Skin epidermis (tissue), 12 donors: ENCODE data around the gene TMEM130.

Experiments used
- H3K27ac ChIP-seq, 21 experiments: fragments of 200-600 bp; sonication (generic) in 11 of 21; one replicate each; pipeline ENCODE4 v1.5.0; 2020; ENCODE audit warnings: mild to moderate bottlenecking in 3 of 21, inconsistent platforms in 2 of 21, moderate library complexity in 2 of 21
- H3K4me3 ChIP-seq, 7 experiments: fragments of 200-600 bp; sonication (generic) in 2 of 7; one replicate each; pipeline ENCODE4 v1.5.0; 2020; ENCODE audit warnings: inconsistent platforms in 2 of 7, mild to moderate bottlenecking in 2 of 7, moderate library complexity in 1 of 7

The TMEM130 gene

GRCh38 chr7:98869597-98870120, at the start of gene TMEM130:
Gene TMEM130 (minus strand): TSS chr7:98870014. CDS start chr7:98869861, 153 bp downstream.
- H3K27ac ChIP-seq = no peak within 1 kb of the TSS

GRCh38 chr7:98917331-98917730, 47.5 kb upstream of the TMEM130 start:
- Histone ChIP-seq H3K27ac (no peak overlapping the region), H3K4me3 (no peak overlapping the region)

More at GRCh38 chr7:98869597-98870120, at the start of gene TMEM130:
- peak within 1 kb of the TSS in 6 of 7 experiments; percentile 21 to 41 (median 28) for H3K4me3 ChIP-seq

GRCh38 chr7:98913612-98914011, 43.8 kb upstream of the TMEM130 start:
- no peak overlapping the region for H3K27ac ChIP-seq
- no peak overlapping the region for H3K4me3 ChIP-seq

GRCh38 chr7:98913026-98913425, 43.2 kb upstream of the TMEM130 start:
- H3K4me3 ChIP-seq = no peak overlapping the region
- H3K27ac ChIP-seq = no peak overlapping the region

GRCh38 chr7:98911916-98912315, 42.1 kb upstream of the TMEM130 start:
- H3K27ac ChIP-seq = no peak overlapping the region
- H3K4me3 ChIP-seq = no peak overlapping the region

GRCh38 chr7:98910427-98910826, 40.6 kb upstream of the TMEM130 start:
- Histone ChIP-seq H3K4me3 (no peak overlapping the region), H3K27ac (no peak overlapping the region)

GRCh38 chr7:98909487-98909886, 39.7 kb upstream of the TMEM130 start:
- H3K4me3 ChIP-seq = no peak overlapping the region
- H3K27ac ChIP-seq = no peak overlapping the region

GRCh38 chr7:98908585-98908984, 38.8 kb upstream of the TMEM130 start:
- H3K4me3 ChIP-seq = no peak overlapping the region
- no peak overlapping the region for H3K27ac ChIP-seq

GRCh38 chr7:98907570-98907969, 37.8 kb upstream of the TMEM130 start:
- Histone ChIP-seq H3K4me3 (no peak overlapping the region), H3K27ac (no peak overlapping the region)

- H3K27ac ChIP-seq = no peak overlapping the region
- no peak overlapping the region for H3K4me3 ChIP-seq
These were observed 33.4 kb upstream of the TMEM130 start for GRCh38 chr7:98903246-98903645.

- no peak overlapping the region for H3K27ac ChIP-seq
- no peak overlapping the region for H3K4me3 ChIP-seq
These were observed 32.7 kb upstream of the TMEM130 start for GRCh38 chr7:98902523-98902922.

- Histone ChIP-seq H3K4me3 (no peak overlapping the region), H3K27ac (no peak overlapping the region)
These were observed 31.0 kb upstream of the TMEM130 start for GRCh38 chr7:98900815-98901214.

- Histone ChIP-seq H3K4me3 (no peak overlapping the region), H3K27ac (no peak overlapping the region)
These were observed 30.0 kb upstream of the TMEM130 start for GRCh38 chr7:98899816-98900215.

- no peak overlapping the region for H3K4me3 ChIP-seq
- no peak overlapping the region for H3K27ac ChIP-seq
These were observed 22.8 kb upstream of the TMEM130 start for GRCh38 chr7:98892609-98893008.

- Histone ChIP-seq H3K4me3 (no peak overlapping the region), H3K27ac (no peak overlapping the region)
These were observed 17.2 kb upstream of the TMEM130 start for GRCh38 chr7:98887038-98887437.

GRCh38 chr7:98884416-98884815, 14.6 kb upstream of the TMEM130 start:
- H3K27ac ChIP-seq = no peak overlapping the region
- no peak overlapping the region for H3K4me3 ChIP-seq

GRCh38 chr7:98881561-98882315, 11.9 kb upstream of the TMEM130 start:
- Histone ChIP-seq H3K27ac (no peak overlapping the region), H3K4me3 (peak overlapping the region in 1 of 7 experiments; percentile 0)

- Histone ChIP-seq H3K27ac (peak overlapping the region in 2 of 21 experiments; percentile 99 to 100), H3K4me3 (no peak overlapping the region)
These were observed 10.7 kb upstream of the TMEM130 start for GRCh38 chr7:98880485-98880884.

- Histone ChIP-seq H3K4me3 (peak overlapping the region; percentile 76 to 99 (median 93)), H3K27ac (peak overlapping the region in 16 of 21 experiments; percentile 33 to 100 (median 99))
These were observed 10.1 kb upstream of the TMEM130 start for GRCh38 chr7:98879979-98880315.

- Histone ChIP-seq H3K27ac (peak overlapping the region; percentile 96 to 100 (median 99)), H3K4me3 (peak overlapping the region; percentile 76 to 99 (median 93))
These were observed 9.6 kb upstream of the TMEM130 start for GRCh38 chr7:98879198-98879978.
